Smooth muscle cell of the brain vasculature (primary cell): ENCODE results near the gene RTN4RL1.
"Not testable (repeated sequence)": the region's sequence is repeated elsewhere in the genome, so short reads cannot be mapped to it uniquely, and the experiment has no call there.

ENCODE experiments used
- DNase-seq: peaks from one replicate; pipeline ENCODE4 v3.0.0-alpha.2; 2012; ENCODE audit warnings: low read depth, low spot score

RTN4RL1 gene

DNA sequence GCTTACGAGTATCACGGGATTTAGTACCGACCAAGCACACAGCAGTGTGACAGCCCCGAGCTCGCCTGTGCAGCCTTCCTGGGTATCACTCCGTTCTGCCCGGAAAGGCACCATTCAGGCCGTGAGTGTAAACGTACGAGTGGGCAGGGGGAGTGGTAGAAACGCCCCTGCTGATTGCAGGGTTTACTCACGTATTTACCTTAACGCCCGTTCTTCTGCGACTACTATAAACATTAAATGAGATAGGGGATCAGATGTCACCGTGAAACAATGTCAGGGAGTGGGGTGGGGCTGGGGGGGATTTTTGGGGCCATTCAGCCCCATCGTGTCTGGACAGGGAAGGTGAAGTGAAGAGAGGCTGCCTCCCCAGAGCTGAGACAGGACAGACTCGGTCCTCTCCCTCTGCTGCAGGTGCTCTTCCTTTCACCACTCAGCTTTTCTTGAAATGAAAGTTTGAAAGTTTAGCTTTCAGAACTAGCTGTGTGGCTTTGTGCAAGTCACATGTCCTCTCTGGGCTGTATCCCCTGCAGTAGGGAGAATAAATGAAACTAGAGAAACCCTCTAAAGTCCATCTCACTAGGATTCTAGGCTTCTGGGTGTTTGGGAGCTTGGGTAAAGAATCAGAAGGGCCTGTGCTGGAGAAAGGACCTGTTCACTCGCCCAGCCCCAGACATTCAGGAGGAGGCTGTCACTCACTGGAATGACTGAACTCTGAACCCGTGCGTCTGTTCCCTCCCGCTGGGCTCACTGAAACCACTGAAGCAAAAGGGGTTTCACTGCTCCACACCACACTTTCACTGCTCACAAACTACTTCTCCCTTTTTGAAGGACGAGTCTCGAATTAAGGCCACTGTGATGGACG lies 128.7 kb downstream of the RTN4RL1 start:
- DNase-seq: no peak

DNA sequence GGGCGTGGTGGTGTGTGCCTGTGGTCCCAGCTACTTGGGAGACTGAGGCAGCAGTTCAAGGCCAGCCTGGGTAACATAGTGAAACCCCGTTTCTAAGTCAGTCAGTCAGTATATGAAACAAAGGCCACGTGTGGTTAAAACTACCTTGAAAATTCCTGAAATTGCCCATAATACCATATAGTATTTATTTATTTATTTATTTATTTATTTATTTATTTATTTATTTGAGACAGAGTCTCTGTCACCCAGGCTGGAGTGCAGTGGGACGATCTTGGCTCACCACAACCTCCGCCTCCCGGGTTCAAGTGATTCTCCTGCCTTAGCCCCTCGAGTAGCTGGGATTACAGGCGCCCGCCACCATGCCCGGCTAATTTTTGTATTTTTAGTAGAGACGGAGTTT lies 129.7 kb downstream of the RTN4RL1 start:
- DNase-seq: not testable (repeated sequence)

DNA sequence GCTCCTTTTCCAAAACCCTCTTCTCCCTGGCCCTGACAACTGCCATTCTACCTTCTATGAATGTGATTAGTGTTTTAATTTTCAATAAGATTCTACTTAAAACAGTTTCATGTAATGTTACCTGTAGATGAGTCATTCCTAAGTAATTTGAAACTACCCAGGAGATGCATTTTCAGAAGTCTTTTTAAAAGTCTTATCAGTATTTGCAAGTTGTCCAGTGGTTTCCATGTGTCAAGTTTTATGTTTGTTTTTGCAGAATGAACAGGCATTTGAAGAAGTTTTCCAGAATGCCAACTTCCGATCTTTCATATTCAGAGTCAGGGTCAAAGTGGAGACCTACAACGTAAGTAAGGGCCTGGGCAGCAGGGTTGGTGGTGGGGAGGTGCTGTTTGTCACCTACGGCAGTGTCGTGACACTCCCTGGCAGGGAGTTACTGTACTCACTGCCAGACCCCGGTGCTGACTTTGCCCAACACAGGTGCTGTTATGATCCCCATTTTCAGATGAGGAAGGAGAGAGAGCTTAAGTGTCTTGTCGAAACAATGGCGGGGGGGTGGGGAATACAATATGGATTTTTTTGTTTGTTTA lies 130.3 kb downstream of the RTN4RL1 start:
- DNase-seq: no peak

DNA sequence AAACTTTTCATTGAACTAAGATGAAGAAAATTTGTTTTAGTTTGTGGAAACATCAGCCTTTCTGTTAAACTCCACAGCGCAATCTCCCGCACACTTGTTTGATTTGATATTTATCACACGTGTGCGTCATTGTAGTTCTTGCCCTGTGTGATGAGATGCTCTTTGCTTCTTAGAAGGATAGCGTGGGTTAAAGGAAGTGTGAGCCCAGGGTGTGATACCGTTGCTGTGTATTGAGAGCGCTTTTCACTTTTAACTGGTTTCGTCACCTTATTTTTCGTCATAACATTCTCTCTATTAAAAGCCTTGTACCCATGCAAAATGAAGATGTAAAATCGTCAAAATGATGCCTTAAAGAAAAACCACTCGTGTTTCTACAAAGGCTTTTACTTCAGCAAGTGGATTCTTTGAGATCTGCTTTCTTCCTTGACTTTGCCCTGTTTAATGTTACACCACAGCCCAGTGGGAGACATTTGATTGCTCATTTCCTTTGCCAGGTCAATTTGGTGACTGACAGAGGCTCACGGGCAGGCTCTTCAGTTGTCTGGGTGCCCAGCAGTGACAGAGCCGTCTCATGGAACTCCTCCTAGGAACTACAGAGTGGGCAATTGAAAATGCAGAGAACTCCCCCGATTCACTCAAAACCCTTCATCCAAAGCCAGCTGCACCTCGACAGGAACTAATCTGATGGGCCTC lies 134.2 kb downstream of the RTN4RL1 start:
- no peak for DNase-seq

DNA sequence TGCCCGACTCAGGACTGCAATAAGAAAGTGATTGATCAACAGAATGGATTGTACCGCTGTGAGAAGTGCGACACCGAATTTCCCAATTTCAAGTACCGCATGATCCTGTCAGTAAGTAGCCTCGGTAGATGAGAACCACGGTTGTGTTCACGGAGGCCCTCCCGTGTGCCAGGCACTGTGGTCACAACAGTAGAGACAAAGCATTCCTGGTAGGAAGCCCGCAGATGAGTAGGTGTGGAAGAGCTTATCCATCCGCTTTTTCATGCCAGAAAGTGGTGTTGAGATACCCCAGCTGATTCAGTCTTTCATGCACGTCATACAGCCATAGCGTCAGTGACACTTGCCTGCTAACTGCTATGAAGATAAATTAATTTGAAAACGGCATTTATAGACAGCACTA lies 136.4 kb downstream of the RTN4RL1 start:
- DNase-seq: no peak
